ENCODE results near the gene ARHGAP5. TPM values are rescaled to one million over a fixed set of nuclear protein-coding genes. Genes with fewer than 3 reads are reported as not detected.

ARHGAP5 gene
- total and polyA plus RNA-seq, 4 donors = 12.3 to 220 (median 41.2) TPM

DNA sequence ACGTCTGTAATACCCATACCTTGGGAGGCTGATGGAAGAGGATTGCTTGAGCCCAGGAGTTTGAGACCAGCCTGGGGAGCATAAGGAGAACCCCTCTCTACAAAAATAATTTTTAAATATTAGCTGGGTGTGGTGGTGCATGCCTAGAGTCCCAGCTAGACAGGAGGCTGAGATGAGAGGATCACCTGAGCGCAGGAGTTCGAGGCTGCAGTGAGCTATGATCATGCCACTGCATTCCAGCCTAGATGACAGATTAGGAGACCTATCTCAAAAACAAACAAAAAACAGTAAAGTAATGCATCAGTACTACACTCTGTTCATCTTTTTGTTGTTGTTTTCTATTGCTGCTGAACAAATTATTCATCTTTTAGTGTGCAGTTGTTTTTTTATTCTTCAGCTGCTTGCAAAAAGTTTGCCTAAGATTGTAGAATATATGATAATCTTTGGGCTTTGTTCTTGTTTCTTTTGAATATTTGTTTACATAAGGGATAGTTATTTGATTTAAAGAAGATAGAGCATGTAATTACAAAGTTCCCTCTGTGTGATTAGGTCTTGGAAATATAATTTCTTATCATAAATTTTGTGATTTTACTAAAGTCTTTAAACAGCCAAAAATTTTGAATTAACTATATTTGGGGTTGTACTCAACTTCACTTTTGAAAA is 8.2 kb downstream of the ARHGAP5 start:
- Histone ChIP-seq H3K27me3 (ENCODE audit: control insufficient read depth in 3 of 3, insufficient read depth in 3 of 3, low read length in 2 of 3) (no peaks in the 10 kb centered on the region), H3K27ac (ENCODE audit: low read depth in 1 of 2, low read length in 1 of 2) (no peak overlapping the region), H3K9ac (ENCODE audit: insufficient read depth in 1 of 2, low read length in 2 of 2) (no peak overlapping the region), H3K9me3 (ENCODE audit: control insufficient read depth in 4 of 4, insufficient read depth in 3 of 4, low read length in 3 of 4) (no peaks in the 10 kb centered on the region), H3K4me3 (no peak overlapping the region), H3K4me1 (ENCODE audit: control insufficient read depth in 5 of 5, insufficient read depth in 5 of 5, low read length in 5 of 5) (peaks cover 2 to 31% (median 4%) of the 10 kb centered on the region in 5 donors), H3K36me3 (ENCODE audit: control insufficient read depth in 4 of 4, insufficient read depth in 4 of 4, low read length in 4 of 4) (no peaks in the 10 kb centered on the region)
- ATAC-seq (ENCODE audit: insufficient read depth, low FRiP score) (no peak), DNase-seq (no peak)
- TF ChIP-seq, protein P1, sequence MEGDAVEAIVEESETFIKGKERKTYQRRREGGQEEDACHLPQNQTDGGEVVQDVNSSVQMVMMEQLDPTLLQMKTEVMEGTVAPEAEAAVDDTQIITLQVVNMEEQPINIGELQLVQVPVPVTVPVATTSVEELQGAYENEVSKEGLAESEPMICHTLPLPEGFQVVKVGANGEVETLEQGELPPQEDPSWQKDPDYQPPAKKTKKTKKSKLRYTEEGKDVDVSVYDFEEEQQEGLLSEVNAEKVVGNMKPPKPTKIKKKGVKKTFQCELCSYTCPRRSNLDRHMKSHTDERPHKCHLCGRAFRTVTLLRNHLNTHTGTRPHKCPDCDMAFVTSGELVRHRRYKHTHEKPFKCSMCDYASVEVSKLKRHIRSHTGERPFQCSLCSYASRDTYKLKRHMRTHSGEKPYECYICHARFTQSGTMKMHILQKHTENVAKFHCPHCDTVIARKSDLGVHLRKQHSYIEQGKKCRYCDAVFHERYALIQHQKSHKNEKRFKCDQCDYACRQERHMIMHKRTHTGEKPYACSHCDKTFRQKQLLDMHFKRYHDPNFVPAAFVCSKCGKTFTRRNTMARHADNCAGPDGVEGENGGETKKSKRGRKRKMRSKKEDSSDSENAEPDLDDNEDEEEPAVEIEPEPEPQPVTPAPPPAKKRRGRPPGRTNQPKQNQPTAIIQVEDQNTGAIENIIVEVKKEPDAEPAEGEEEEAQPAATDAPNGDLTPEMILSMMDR (IDR thresholded peaks at IDR 0.05; ENCODE audit: control extremely low read depth, extremely low read depth) = no peak
- 94 to 97% methylated on average over 3 of the region's 3 CpGs for WGBS, 2 donors

DNA sequence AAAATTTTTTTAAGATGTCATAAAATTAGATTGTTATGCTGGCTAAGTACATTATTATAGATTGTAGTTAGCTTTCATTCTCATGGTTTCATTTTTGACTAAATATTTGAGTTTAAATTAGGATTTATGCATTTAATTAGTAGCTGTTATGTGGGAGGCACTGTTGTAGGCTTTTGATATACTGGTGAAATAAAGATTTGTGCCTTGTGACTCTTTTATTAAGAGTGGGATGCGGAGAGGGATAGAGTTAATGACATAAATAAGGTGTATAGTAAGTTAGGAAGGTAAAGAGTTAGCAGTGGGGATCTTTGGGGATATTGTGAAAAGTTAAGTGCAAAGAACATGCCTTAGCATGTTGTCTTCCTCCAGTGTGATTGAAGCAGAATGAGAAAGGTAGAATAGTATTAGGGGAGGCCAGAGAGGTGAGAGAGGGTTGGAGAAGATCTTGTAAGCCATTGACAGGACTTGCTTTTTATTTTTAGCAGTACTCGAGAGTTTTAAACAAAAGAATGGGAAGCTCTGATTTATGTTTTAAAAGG is 8.8 kb downstream of the ARHGAP5 start:
- Histone ChIP-seq H3K9ac (ENCODE audit: insufficient read depth in 1 of 2, low read length in 2 of 2) (no peak overlapping the region), H3K4me3 (no peak overlapping the region), H3K27me3 (ENCODE audit: control insufficient read depth in 3 of 3, insufficient read depth in 3 of 3, low read length in 2 of 3) (no peaks in the 10 kb centered on the region), H3K4me1 (ENCODE audit: control insufficient read depth in 5 of 5, insufficient read depth in 5 of 5, low read length in 5 of 5) (peaks cover 2 to 31% (median 4%) of the 10 kb centered on the region in 5 donors), H3K9me3 (ENCODE audit: control insufficient read depth in 4 of 4, insufficient read depth in 3 of 4, low read length in 3 of 4) (no peaks in the 10 kb centered on the region), H3K36me3 (ENCODE audit: control insufficient read depth in 4 of 4, insufficient read depth in 4 of 4, low read length in 4 of 4) (peaks cover 0 to 5% (median 3%) of the 10 kb centered on the region in 4 donors), H3K27ac (ENCODE audit: low read depth in 1 of 2, low read length in 1 of 2) (no peak overlapping the region)
- no peak for ATAC-seq (ENCODE audit: insufficient read depth, low FRiP score)
- WGBS, 2 donors = 71 to 72% methylated on average over 2 of the region's 2 CpGs
- no peak for DNase-seq
- TF ChIP-seq, protein P1 (IDR thresholded peaks at IDR 0.05; ENCODE audit: control extremely low read depth, extremely low read depth) = no peak

DNA sequence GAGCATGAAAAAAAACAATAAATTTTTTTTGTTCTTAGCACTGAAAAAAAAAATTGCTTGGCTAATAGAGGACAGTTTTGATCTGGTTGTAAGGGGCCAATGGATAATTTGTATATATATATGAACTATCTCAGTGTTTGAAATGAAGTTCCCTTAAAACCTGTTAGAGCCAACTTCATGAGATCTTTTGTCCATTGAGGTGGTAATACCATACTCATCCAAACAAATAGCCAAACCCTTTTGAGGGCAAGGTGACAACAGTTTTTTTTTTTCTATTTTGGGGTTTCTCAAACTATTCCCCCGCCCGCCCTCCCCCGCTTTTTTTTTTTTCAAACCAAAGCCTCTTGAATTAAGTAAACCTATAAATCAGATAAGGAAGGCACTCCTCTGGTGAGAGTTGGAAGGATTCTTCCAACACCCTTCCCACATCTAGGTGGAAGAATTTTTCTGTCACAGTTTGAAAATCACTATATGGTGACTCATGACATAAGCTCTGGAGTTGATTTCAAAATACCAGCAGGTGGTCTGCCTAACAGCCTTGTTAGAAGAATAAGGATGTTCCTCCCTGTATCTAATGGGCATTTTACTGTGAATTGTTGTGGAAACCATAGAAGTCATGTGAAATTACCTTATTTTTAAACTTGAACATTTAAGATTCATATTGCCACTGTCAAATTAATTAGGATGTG is 10.2 kb downstream of the ARHGAP5 start:
- Histone ChIP-seq H3K27ac (ENCODE audit: low read depth in 1 of 2, low read length in 1 of 2) (no peak overlapping the region), H3K4me1 (ENCODE audit: control insufficient read depth in 5 of 5, insufficient read depth in 5 of 5, low read length in 5 of 5) (peaks cover 0 to 26% (median 3%) of the 10 kb centered on the region in 5 donors), H3K27me3 (ENCODE audit: control insufficient read depth in 3 of 3, insufficient read depth in 3 of 3, low read length in 2 of 3) (no peaks in the 10 kb centered on the region), H3K9me3 (ENCODE audit: control insufficient read depth in 4 of 4, insufficient read depth in 3 of 4, low read length in 3 of 4) (no peaks in the 10 kb centered on the region), H3K4me3 (no peak overlapping the region), H3K9ac (ENCODE audit: insufficient read depth in 1 of 2, low read length in 2 of 2) (no peak overlapping the region), H3K36me3 (ENCODE audit: control insufficient read depth in 4 of 4, insufficient read depth in 4 of 4, low read length in 4 of 4) (peaks cover 2 to 12% (median 5%) of the 10 kb centered on the region in 4 donors)
- TF ChIP-seq, protein P1 (IDR thresholded peaks at IDR 0.05; ENCODE audit: control extremely low read depth, extremely low read depth) = no peak
- ATAC-seq (ENCODE audit: insufficient read depth, low FRiP score) (no peak), DNase-seq (no peak)
- 79 to 98% methylated on average over 3 of the region's 3 CpGs for WGBS, 2 donors

Data from lung (tissue), 12 donors.